ENCODE measurements around the gene USP5.

USP5 gene

DNA sequence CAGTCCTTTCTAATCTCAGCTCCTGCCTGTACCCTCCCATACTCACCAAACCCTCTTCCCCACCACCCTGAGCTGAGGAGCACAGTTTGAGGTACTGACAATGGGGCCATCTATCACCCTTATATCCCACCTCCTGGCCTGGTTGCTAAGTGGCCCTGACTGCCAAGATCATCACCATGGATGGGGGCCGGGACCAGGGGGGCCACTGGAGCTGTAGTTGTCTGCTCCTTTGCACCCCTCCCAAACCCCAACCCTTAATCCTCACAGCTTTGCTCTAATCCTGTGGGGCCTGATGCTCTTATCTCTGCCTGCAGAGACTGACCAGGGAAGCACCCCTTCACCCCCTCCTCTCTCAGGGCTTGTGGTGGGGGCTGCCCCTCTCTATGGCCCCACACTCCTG is 11.6 kb upstream of the USP5 start:
- no peak for DNase-seq (ENCODE audit: low read depth)

DNA sequence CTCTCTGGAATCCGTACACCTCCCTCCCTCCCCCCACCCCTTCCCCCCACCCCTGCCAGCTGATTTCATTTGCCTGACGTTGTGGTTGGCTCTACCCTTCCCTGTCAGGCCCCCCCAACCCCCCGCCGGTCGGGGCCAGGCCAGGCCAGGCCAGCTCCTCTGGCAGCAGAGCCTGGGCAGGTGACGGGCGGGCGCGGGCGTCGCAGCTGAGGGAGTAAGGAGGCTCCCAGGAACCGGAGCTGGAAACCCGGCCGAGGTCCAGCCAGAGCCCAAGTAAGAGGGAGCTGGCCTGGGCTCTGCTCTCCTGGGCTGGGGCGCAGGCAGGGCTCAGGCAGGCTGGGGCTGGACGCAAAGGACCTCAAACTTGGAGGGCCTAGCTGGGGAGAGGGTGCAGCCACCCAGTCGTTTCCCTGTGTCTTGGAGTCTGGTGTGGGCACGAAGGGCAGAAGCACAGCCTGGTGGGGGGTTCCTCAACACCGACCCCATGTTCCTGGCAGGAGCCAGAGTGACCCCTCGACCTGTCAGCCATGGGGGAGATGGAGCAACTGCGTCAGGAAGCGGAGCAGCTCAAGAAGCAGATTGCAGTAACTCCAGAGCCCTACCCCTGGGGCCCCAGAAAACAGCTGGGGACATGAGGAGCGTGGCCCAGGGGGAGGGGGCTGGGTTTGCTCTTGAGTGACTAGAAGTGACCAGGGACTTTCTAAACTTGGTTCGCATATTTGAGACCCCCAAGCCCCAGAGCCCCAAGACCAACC is 11.0 kb upstream of the USP5 start, which contains the start of gene GNB3:
Gene GNB3 (plus strand): TSS at position 165 of the 755 bp plus-strand sequence. CDS start 363 bp downstream, at position 528.
- DNase-seq (ENCODE audit: low read depth), result no peak

DNA sequence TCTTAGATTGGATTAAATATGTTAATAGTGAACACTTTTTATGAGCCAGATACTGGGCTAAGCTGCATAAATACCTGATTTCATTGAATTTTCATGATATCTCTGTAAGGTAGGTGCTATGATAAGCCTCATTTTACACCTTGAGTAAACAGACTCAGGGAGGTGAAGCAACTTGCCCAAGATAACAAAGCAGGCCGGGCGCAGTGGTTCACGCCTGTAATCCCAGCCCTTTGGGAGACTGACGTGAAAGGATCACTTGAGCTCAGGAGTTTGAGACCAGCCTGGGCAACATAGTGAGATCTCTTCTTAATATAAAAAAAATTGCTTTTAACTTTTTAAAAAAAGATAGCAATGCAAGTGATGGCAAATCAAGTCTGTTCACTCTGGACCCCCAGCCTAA is 9.9 kb upstream of the USP5 start:
- DNase-seq (ENCODE audit: low read depth), result no peak

DNA sequence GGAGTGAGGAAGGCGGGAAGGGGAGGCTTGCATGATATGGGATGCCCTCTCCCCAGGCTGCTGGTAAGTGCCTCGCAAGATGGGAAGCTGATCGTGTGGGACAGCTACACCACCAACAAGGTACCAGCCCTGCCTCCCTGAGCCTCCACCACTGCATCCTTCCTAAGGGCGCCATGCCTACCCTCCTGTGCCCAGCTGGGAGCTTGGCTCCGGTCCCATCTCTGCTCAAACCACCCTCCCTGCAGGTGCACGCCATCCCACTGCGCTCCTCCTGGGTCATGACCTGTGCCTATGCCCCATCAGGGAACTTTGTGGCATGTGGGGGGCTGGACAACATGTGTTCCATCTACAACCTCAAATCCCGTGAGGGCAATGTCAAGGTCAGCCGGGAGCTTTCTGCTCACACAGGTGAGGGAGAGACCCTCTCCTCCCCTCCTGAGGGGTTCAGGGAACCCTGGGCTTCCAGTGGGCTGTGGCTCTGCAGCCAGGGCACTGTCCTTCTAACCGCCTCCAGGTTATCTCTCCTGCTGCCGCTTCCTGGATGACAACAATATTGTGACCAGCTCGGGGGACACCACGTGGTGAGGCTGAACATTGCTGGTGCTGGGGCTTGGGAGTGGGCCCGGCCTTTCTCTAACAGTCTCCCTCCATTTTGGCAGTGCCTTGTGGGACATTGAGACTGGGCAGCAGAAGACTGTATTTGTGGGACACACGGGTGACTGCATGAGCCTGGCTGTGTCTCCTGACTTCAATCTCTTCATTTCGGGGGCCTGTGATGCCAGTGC is 8.6 kb upstream of the USP5 start:
- no peak for DNase-seq (ENCODE audit: low read depth)

DNA sequence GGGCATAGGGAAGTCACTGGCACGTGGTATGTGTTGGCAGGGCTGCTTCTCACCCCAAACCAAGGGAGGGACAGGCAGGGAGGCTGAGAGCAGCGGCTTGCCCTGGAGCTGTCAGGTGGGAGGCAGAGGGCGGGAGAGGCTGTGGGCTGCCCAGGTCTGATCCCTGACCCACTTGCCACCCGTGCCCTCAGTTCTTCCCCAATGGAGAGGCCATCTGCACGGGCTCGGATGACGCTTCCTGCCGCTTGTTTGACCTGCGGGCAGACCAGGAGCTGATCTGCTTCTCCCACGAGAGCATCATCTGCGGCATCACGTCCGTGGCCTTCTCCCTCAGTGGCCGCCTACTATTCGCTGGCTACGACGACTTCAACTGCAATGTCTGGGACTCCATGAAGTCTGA is 6.6 kb upstream of the USP5 start:
- no peak for DNase-seq (ENCODE audit: low read depth)

DNA sequence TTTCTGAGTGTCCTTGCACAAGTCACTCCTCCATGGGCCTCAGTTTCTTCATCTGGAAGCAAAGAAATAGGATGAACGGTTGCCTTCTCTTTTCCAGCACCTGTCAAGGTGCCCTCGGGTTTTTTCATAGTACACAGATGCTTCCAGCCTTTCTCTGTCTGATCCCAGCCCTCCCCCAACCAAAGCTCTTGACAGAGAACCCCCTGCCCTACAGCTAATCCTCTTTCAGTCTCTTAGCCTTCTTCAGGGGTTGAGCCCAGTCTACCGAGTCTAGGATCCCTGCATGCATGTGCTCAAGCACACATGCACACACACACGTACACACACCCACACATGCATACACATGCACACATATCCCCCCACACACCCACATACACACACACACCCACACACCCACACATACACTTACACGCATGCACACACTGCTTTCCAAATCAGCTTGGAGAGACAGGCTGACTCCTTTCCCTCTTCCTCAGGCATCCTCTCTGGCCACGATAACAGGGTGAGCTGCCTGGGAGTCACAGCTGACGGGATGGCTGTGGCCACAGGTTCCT is 5.6 kb upstream of the USP5 start:
- no peak for DNase-seq (ENCODE audit: low read depth)

DNA sequence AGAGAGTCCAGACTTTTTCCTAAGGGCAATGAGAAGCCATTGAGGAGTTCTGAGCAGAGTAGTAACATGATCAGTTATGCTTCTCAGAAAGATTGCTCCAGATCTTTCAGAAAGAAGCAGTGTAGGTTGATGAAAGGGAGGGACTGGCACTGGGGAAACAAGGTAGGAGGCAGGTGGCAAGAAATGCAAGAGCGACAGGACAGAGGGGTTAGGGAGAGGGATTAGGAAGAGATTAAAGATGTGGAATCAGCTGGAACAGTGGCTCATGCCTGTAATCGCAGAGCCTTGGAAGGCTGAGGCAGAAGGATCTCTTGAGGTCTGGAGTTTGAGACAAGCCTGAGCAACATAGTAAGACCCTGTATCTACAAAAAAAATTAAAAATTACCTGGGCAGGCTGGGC is 4.3 kb upstream of the USP5 start:
- no peak for DNase-seq (ENCODE audit: low read depth)

DNA sequence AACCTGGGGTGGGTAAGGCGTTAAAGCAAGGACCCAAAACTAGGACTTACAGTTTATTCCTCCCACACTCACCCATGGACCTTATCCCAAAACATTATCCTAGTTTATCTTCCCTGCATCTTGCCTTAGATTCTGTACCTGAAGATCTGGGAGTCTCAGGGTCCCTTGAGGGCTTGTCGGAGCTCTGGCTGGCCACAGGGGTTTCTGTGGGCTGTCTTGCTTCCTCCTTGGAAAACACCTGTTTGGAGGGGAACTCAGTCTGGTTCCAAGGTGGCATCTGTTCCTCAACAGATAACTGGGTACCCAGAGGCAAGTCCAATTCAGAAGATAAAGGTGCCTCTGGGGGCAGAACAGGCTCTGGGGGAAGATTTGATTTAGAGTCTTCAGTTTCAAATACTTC is 2.5 kb upstream of the USP5 start:
- DNase-seq (ENCODE audit: low read depth), result no peak

DNA sequence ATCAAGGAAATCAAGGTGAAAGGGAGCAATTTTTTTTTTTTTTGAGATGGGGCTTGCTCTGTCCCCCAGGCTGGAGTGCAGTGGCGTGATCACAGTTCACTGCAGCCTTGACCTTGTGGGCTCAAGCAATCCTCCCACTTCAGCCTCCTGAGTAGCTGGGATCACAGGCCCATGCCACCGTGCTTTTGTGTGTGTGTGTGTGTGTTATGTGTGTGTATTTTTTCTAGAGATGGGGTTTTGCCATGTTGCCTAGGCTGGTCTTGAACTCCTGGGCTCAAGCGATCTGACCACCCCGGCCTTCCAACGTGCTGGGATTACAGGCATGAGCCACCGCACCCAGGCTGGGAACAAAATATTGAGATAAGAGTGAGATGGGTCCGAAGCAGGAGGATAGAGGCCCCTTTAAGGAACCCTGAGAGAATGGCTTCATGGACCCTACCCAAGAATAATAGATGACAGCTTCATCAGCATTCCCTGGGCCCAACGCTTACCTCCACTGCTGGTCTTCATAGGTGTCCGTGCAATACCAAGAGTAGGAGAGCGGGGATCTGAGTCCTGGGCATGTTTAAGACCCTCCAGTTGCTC is 1.9 kb upstream of the USP5 start:
- no peak for DNase-seq (ENCODE audit: low read depth)

DNA sequence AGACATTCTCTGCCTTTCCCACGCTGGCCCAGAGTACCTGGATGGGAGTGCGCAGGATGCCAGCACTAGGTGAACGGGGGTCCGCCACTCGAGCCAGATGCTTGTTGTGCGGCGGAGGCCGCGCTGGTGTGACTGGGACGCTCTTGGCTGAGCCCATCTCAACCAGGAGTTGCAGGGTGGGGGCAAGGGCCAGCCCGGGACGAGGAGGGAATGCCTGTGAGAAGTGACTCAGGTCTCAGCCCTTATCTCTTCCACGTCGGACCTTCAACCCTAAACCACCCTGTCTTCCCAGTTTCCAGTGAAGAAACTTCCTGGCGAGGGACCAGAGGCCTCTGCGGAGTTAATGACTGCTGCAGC is 1.2 kb upstream of the USP5 start:
- DNase-seq (ENCODE audit: low read depth), result no peak

DNA sequence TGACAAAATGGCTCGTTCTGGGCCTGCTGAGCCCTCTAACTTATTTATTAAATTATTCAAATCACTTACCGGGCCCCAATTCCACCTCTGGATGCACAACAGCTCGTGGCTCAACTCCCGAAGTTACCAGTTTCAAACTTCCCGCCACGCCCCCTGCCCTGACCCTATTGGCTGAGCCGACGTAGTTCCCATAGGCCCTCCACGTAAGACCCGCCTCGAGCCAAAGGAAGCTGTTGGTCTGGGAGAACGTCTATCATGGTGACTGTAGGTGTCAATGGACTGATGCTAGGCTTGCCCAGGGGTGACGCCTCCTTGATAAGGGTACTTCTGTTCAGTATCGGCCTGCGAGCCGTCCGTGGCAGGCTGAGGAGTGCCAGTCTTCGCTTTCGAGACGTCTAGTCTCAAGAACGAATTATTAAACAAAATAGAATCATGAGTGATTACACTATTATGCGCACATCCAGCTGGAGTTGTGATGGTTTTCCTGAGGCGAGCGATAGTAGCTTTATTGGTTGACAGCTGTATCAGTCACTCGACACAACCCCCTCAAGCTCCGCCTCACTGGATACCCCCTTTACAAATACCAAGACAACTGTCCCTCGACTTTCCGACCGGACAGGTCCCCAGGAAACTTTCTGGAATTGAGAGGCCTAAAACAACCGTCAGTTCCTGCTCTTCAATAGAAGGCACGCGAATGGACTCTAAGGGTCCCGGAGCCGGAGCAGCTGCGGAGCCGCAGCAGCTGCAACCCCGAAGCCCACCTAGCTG is 613 bp upstream of the USP5 start, which contains the start of gene CDCA3:
Gene CDCA3 (minus strand): TSS at position 134 of the 768 bp plus-strand sequence. CDS start 334 bp downstream, outside the sequence.
- DNase-seq (ENCODE audit: low read depth), result peak; percentile 96

DNA sequence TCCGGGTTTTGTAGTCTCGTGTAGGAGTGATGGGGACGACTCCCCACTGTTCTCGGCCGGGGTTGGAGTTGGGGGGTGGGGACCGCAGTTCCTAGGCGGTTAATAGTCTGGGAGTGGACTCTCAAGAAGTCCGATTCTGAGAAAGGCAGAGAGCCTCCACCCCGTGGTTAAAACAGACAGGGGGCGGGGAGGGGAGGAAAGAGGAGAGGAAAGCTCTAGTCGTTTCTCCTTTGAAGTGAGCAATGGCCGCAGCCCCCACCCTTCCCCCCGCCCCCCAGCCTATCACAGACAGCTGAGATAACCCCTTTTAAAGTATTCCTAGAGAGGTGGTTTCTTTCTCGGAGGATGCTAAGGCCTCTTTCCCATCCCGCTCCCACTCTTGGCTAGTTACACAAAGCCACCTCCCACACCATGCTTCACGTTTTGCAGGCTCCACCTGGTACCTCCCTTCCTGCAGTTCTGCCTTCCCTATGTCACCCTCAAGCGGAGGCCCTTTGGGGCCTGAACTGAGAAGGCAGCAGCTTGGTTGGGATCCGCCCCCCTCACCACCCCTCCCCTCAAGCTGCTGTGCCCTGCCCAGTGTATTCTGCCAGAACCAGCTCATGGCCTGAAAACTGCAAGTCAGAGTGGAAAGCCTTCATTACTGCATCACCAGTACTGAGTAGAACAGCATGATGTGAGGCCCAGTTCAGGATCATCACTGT is 853 bp downstream of the USP5 start:
- peak; percentile 56 for DNase-seq (ENCODE audit: low read depth)

DNA sequence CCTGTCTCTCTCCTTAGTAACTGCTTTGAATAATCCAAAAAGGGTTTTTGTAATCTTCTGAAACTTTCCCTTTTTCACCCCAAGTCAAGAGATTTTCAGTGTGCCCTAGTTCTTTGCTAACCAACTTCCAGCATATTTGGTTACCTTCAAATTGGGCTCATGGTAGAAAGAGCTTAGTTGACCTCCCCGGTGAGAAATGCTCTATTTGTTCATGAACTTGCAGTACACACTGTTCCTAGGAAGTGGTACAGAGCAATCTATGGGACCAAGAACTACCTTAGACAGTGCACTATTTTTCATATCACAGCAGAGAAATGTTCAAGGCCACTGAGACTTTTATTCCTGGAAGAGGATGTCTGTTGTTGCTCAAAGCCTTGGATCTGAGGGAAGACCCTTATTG is 1.7 kb downstream of the USP5 start:
- DNase-seq (ENCODE audit: low read depth), result no peak

DNA sequence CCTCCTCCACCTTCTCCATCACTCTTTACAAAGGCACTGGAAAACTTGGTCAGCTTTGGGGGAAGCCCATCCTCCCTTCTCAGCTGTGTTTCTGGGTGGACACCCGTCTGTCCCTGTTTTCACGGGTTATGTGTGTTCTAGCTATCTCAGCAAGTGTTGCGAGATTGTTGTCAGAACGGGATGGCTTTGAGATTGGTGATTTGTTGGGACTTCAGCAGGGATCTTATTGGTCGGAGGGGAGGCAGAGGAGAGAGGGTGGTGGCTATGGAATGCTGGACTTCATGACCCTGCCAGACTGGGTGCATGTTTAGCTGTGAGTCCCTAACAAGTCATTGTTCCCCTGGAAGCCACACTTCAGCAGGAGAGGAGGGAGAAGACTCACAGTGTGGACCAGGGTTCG is 2.1 kb downstream of the USP5 start:
- no peak for DNase-seq (ENCODE audit: low read depth)

DNA sequence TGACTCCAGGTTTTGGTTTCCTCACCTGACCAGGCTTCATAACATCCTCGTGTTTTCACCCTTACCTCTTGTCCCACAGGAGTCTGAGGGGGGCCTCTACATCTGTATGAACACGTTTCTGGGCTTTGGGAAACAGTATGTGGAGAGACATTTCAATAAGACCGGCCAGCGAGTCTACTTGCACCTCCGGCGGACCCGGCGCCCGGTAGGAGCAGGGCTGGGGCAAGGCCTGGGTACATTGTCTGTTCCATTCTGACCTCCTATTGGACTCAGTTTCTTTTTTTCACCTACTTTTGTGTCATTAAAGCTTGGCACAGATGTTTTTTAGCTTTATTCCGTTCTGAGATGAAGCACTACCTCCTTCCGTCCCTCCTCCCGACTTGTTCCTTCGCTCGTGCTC is 3.4 kb downstream of the USP5 start:
- no peak for DNase-seq (ENCODE audit: low read depth)

DNA sequence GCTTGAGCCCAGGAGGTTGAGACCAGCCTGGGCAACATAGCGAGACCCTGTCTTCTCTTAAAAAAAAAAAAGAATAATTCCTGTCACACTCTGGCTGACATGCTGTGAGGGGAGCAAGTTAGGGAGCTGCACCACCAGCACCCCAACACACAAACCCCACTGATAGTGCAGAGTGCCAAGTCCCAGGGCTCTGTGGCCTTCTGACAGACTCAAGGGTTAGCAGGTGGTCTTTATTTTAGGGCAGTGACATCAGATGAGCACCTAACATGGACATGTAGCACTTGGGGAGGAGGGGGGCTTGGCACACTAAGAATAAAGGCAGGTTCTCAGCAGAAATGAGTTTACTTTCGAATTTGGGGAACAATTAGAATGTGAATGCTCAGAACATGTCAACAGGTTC is 6.8 kb downstream of the USP5 start:
- no peak for DNase-seq (ENCODE audit: low read depth)

DNA sequence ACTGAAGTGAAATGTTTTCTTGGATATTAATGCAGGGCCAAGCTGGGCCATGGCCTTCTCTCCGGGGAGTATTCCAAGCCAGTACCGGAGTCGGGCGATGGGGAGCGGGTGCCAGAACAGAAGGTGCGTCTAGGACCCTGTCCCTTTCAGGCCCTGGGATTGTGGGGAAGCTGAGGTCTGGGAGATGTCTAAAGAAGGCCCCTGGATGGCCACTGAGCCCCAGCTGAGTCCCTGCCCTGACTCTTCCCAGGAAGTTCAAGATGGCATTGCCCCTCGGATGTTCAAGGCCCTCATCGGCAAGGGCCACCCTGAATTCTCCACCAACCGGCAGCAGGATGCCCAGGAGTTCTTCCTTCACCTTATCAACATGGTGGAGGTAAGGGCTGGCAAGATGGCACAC is 8.2 kb downstream of the USP5 start:
- DNase-seq (ENCODE audit: low read depth), result no peak

DNA sequence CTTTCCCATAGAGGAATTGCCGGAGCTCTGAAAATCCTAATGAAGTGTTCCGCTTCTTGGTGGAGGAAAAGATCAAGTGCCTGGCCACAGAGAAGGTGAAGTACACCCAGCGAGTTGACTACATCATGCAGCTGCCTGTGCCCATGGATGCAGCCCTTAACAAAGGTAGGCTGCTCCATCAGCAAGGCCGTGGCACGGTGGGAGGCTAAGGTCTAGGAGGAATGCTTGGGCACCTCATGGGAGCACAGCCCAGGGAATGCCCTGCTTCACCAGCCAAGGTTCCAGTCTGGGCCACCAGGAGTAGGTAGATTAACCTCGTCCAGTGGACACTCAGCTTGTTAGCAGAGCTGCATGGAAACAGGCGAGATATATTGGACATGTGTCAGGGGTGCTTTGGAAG is 9.0 kb downstream of the USP5 start:
- no peak for DNase-seq (ENCODE audit: low read depth)

DNA sequence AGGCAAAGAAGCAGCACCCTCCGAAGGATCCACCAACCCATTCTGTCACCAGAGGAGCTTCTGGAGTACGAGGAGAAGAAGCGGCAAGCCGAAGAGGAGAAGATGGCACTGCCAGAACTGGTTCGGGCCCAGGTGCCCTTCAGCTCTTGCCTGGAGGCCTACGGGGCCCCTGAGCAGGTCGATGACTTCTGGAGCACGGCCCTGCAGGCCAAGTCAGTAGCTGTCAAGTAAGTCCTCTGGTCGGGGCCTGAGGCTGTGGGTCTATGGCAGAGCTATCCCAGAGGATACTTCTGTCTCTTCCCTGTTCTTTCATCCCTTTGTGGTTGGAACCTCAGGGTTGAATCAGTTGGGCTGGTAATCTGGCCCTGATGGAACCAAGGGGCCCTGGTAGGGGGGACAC is 9.4 kb downstream of the USP5 start:
- DNase-seq (ENCODE audit: low read depth), result no peak

DNA sequence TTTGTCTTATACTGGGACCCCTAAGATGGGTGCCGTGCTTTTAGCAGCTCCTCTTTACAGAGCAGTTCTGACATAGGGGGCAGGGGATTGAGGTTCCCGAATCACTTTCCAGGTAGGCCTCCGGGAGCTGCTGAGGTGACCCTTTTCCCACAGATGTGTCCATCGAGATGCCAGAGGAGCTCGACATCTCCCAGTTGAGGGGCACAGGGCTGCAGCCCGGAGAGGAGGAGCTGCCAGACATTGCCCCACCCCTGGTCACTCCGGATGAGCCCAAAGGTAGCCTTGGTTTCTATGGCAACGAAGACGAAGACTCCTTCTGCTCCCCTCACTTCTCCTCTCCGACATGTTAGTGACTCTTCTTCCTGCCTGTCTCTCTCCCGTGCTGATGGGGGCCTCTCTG is 11.1 kb downstream of the USP5 start:
- no peak for DNase-seq (ENCODE audit: low read depth)

DNA sequence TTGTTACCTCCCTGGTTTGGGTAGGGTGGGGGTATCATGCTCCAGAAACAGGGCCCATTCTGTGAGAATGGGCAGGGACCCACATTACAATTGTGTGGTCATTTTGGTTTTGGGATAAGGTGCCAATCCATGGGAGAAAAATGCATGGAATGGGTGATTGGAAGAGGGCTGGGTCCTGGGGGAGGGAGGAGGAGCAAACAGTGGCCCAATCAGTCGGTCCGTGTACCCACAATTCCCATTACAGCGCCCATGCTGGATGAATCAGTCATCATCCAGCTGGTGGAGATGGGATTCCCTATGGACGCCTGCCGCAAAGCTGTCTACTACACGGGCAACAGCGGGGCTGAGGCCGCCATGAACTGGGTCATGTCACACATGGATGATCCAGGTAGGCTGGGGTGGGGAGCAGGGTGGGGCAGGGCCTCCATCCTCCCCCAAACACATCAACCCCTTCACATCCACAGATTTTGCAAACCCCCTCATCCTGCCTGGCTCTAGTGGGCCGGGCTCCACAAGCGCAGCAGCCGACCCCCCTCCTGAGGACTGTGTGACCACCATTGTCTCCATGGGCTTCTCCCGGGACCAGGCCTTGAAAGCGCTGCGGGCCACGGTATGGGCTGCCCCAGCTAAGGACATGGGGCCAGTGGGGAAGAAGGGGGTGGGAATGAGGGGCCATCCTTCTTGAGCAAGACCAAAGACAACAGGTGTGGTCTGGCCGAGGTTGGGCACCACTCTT is 11.8 kb downstream of the USP5 start:
- DNase-seq (ENCODE audit: low read depth), result no peak
